ENCODE measurements around the gene PPM1N. TPM values are rescaled to one million over a fixed set of nuclear protein-coding genes. Genes with fewer than 3 reads are reported as not detected.

PPM1N gene
- total and polyA plus RNA-seq, 8 donors, result 0.92 to 5.2 (median 1.9) TPM; not detected in 3

- DNase-seq, result no peak
- H3K36me3 ChIP-seq, result no peaks in the 10 kb centered on the region
- intact Hi-C loops (cut with DNase I; ENCODE audit: low total_unique reads), result no loop called here
- no peaks in the 10 kb centered on the region for H3K9me3 ChIP-seq
- TF ChIP-seq POLR2AphosphoS5 (IDR thresholded peaks at IDR 0.05), result no peak
- no peak for TF ChIP-seq CTCF (IDR thresholded peaks at IDR 0.05)
- no peak for TF ChIP-seq POLR2A (IDR thresholded peaks at IDR 0.05)
- no peak for TF ChIP-seq EP300 (IDR thresholded peaks at IDR 0.05)
- H3K27ac ChIP-seq, result no peak overlapping the region
- no peaks in the 10 kb centered on the region for H3K27me3 ChIP-seq
- H3K4me1 ChIP-seq, result peaks cover 21 to 29% (median 24%) of the 10 kb centered on the region in 4 donors
- no peak overlapping the region for H3K4me3 ChIP-seq
Observed at GRCh38 chr19:45457776-45458175, 40.5 kb upstream of the PPM1N start.

- H3K4me1 ChIP-seq, result peaks cover 6 to 9% (median 8%) of the 10 kb centered on the region in 4 donors
- no peak for TF ChIP-seq POLR2A (IDR thresholded peaks at IDR 0.05)
- no peaks in the 10 kb centered on the region for H3K9me3 ChIP-seq
- no peaks in the 10 kb centered on the region for H3K36me3 ChIP-seq
- H3K27ac ChIP-seq, result no peak overlapping the region
- no peaks in the 10 kb centered on the region for H3K27me3 ChIP-seq
- no peak overlapping the region for H3K4me3 ChIP-seq
- intact Hi-C loops (cut with DNase I; ENCODE audit: low total_unique reads), result no loop called here
- 47 to 53% (median 49%) methylated on average over 8 of the region's 8 CpGs for WGBS, 5 donors
- no peak for DNase-seq
Observed at GRCh38 chr19:45460807-45461347, 37.4 kb upstream of the PPM1N start.

GRCh38 chr19:45462174-45462573 lies 36.1 kb upstream of the PPM1N start:
- H3K4me3 ChIP-seq, result no peak overlapping the region
- intact Hi-C loops (cut with DNase I; ENCODE audit: low total_unique reads), result no loop called here

GRCh38 chr19:45463241-45463640 lies 35.0 kb upstream of the PPM1N start:
- Histone ChIP-seq H3K27me3 (no peaks in the 10 kb centered on the region), H3K4me1 (peaks cover 8 to 15% (median 11%) of the 10 kb centered on the region in 4 donors), H3K4me3 (no peak overlapping the region), H3K36me3 (no peaks in the 10 kb centered on the region), H3K27ac (no peak overlapping the region), H3K9me3 (no peaks in the 10 kb centered on the region)
- intact Hi-C loops (cut with DNase I; ENCODE audit: low total_unique reads), result no loop called here
- no peak for DNase-seq
- TF ChIP-seq POLR2A (IDR thresholded peaks at IDR 0.05), result no peak
- TF ChIP-seq POLR2AphosphoS5 (IDR thresholded peaks at IDR 0.05), result no peak
- TF ChIP-seq EP300 (IDR thresholded peaks at IDR 0.05), result no peak
- TF ChIP-seq CTCF (IDR thresholded peaks at IDR 0.05), result no peak
- 61 to 80% (median 67%) methylated on average over 4 of the region's 4 CpGs for WGBS, 5 donors

More at GRCh38 chr19:45462174-45462573, 36.1 kb upstream of the PPM1N start:
- Histone ChIP-seq H3K36me3 (no peaks in the 10 kb centered on the region), H3K4me1 (peaks cover 3 to 8% (median 4%) of the 10 kb centered on the region in 4 donors), H3K27me3 (no peaks in the 10 kb centered on the region), H3K27ac (no peak overlapping the region), H3K9me3 (no peaks in the 10 kb centered on the region)
- TF ChIP-seq CTCF (IDR thresholded peaks at IDR 0.05) (no peak), POLR2A (IDR thresholded peaks at IDR 0.05) (no peak), EP300 (IDR thresholded peaks at IDR 0.05) (no peak), POLR2AphosphoS5 (IDR thresholded peaks at IDR 0.05) (no peak)
- DNase-seq, result no peak
- WGBS, 5 donors, result 57 to 77% (median 72%) methylated on average over 4 of the region's 4 CpGs

GRCh38 chr19:45464274-45464673 lies 34.0 kb upstream of the PPM1N start:
- H3K4me1 ChIP-seq, result peaks cover 13 to 22% (median 19%) of the 10 kb centered on the region in 4 donors
- no peak for DNase-seq
- H3K36me3 ChIP-seq, result no peaks in the 10 kb centered on the region
- intact Hi-C loops (cut with DNase I; ENCODE audit: low total_unique reads), result no loop called here
- no peaks in the 10 kb centered on the region for H3K9me3 ChIP-seq
- no peaks in the 10 kb centered on the region for H3K27me3 ChIP-seq
- H3K27ac ChIP-seq, result no peak overlapping the region
- 73 to 97% (median 93%) methylated on average over 2 of the region's 2 CpGs for WGBS, 5 donors
- TF ChIP-seq EP300 (IDR thresholded peaks at IDR 0.05) (no peak), CTCF (IDR thresholded peaks at IDR 0.05) (no peak), POLR2AphosphoS5 (IDR thresholded peaks at IDR 0.05) (no peak), POLR2A (IDR thresholded peaks at IDR 0.05) (no peak)
- H3K4me3 ChIP-seq, result no peak overlapping the region

Measured in stomach (tissue), 9 donors.